NCI-H1092 treated with DMSO at 0.1 percent for 48 hours (cell line): Measurements from ENCODE around the gene RHOH.
"Not testable (repeated sequence)": the region's sequence is repeated elsewhere in the genome, so short reads cannot be mapped to it uniquely, and the experiment has no call there.

Experiments used
- DNase-seq: peaks from one replicate; lab custom pipeline; 2025; lab: John Stamatoyannopoulos, UW

Gene RHOH

GRCh38 chr4:40196724-40197281, at the start of gene RHOH:
Gene RHOH, plus strand, starts transcription at chr4:40197031. Its CDS starts 46,356 bp downstream, at chr4:40243387.
- no peak for DNase-seq

DNA sequence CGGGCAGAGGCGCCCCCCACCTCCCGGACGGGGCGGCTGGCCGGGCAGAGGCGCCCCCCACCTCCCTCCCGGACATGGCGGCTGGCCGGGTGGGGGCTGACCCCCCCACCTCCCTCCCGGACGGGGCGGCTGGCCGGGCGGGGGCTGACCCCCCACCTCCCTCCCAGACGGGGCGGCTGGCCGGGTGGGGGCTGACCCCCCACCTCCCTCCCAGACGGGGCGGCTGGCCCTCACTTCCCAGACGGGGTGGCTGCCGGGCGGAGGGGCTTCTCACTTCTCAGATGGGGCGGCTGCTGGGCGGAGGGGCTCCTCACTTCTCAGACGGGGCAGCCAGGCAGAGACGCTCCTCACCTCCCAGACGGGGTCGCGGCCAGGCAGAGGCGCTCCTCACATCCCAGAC, 49.3 kb upstream of the RHOH start:
- not testable (repeated sequence) for DNase-seq

DNA sequence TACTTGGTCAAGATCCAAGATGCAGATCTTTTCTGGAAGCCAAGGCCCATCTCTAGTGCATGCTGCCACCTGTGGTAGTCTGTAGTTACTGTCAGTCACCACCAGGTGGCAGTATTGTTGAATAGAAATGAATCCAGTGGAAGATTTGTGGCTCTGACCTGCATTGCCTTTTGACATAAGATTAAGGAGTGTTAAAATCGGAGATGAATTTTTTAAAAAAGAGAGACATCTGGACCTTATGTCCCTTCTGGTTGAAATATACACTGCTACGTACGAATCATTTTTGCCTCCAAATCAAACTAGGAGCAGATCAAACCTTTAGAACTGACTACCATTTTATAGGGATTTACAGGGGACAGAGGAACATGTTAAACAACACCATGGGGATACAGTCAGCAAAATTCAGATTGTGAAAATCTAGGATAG, 46.9 kb upstream of the RHOH start:
- DNase-seq, result peak; percentile 72

DNA sequence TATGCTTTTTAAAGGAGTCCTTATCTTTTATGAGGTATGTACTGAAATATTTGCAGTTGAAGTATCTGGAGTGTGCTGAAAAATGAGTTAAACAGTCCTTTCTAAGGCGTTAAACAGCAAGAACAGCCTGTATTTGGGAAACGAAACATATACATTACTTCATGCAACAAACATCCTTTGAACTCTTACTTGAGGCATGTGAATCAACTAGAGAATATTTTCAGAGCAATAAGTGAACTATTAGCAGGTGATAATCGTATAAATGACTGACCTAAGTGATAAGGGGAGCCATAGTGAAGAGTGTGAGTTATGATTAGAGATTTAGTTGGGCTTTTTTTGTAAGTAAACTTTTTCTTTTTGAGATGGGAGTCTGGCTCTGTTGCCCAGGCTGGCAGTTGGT, 45.9 kb upstream of the RHOH start:
- no peak for DNase-seq

DNA sequence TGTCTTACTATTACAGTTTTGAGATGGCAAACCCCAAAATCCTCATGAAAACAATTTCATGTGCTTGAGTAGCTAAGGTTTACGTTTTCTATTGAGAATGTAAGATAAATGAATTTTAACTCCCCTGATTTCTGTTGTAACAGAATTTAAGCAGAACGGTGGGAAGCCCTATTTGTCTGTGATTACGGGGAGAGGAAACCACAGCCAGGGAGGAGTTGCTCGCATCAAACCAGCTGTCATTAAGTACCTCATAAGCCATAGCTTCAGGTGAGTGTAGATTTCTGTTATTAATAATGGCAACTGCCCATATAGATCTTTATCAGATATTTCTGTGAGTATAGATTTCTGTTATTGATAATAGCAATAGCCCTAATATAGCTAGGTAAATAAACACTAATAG, 44.2 kb upstream of the RHOH start:
- no peak for DNase-seq

- no peak for DNase-seq
Observed at GRCh38 chr4:40157436-40157835, 39.4 kb upstream of the RHOH start.

GRCh38 chr4:40160258-40160657, 36.6 kb upstream of the RHOH start:
- no peak for DNase-seq

GRCh38 chr4:40164459-40164858, 32.4 kb upstream of the RHOH start:
- no peak for DNase-seq

DNA sequence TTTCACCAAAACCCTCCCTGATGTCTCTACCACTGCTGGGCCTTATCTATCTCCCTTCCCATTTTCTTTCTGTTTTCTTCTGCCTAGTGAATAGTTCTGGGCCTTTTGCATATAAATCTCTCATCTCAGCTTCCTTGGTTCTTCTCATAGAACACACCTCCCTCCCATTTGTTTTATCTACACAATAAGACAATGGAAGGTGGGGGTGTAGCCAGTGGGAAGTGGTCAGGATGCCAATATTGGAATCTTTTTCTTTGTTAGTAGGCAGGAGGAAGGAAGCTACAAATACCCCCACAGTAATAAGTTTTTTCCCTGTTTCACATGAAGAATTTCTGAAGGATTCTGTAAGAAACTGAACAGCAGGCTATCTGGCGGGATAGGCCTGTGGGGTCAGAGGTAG, 30.9 kb upstream of the RHOH start:
- no peak for DNase-seq

GRCh38 chr4:40168070-40168469, 28.8 kb upstream of the RHOH start:
- DNase-seq, result no peak

GRCh38 chr4:40170588-40170987, 26.2 kb upstream of the RHOH start:
- DNase-seq, result no peak

DNA sequence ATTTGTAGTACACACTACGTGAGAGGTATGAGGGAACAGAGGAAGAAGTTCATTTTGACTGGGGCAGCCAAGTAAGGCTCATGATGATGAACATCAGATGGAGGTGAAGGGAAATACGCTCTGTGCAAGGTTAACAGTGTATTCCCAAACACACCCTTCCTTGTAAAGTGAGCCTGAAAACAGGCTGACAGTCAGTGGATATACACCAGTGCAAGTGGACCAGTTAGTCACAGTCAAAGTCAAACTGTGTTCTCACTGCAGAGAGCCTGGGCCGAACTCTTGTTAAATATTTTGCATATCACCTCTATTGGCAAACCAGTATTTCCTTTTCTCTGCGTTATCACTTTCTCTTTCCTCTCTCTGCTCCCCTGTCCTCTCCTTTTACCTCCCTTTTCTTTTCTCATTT, 23.4 kb upstream of the RHOH start:
- no peak for DNase-seq

DNA sequence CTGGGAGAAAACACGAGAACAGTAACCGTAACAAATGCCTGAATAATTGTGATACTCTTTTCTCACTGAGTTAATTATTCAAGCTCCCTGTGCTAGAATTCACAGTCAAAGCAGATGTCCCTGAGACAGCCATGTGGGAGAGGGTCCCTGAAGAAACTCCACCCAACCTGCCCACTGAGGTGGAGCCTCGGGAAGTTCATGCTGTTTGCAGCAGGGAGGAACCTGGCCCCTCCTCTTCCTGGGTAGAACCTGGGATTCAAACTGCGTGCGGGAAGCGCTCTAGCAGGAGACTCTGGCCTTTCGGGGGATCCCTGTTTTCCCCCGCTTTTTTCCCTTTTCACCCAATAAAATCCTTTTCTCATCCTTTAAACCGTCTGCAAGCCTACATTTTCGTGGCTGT, 20.2 kb upstream of the RHOH start:
- DNase-seq, result no peak

DNA sequence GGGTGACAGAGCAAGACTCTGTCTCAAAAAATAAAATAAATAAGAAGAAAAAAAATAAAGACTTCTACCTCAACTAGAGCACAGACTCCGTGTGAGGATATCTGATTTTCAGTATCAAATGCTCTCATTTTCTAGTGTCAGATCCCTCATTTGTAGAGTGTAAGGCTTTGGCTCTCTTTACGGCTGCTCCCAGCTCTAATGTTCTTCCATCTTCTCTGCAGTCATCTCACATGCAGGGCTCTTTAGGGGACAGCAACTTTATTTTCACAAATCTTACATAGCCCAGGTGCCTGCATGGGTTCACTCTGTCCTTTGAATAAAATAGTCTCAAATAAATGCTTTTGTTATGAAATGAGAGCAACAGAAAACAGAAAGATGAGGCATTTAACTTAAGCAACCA, 19.2 kb upstream of the RHOH start:
- no peak for DNase-seq

- DNase-seq, result no peak
Observed at GRCh38 chr4:40178672-40179071, 18.2 kb upstream of the RHOH start.

GRCh38 chr4:40179360-40179759, 17.5 kb upstream of the RHOH start:
- no peak for DNase-seq

DNA sequence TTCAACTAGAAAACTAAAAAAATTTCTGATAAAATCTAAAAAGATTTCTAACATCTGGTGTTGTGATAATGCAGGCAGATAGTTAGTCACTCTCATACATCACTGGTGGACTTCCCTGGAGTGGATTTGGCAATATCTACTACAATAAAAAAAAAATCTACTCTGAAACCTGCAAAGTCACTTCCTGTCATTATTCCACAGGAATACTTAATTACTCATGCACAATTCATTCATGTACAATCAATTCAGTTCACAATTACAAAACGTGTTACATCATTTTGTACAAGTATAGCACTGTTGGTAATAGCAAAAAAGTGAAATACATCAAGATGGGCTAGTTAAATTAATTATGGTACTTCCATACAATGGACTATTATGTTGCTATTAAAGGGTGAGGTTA, 16.5 kb upstream of the RHOH start:
- no peak for DNase-seq

- DNase-seq, result no peak
Observed at GRCh38 chr4:40182001-40182400, 14.8 kb upstream of the RHOH start.

DNA sequence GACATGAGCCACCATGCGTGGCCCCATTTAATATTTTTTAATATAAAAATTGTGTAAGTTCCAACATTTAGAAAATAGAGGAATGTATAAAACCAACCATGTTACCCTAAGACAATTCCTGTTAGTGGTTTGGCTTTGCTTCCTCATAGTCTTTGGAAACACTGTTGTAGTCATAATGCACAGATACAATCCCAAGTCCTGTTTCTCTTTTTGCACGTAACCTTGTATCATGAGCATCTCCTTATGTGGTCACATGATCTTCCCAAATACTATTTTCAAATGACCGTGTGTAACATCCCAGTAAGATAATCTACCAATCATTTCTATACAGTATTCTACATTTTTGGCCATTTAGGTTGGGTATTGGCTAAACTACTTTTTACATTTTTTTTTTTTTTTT, 13.9 kb upstream of the RHOH start:
- DNase-seq, result no peak

DNA sequence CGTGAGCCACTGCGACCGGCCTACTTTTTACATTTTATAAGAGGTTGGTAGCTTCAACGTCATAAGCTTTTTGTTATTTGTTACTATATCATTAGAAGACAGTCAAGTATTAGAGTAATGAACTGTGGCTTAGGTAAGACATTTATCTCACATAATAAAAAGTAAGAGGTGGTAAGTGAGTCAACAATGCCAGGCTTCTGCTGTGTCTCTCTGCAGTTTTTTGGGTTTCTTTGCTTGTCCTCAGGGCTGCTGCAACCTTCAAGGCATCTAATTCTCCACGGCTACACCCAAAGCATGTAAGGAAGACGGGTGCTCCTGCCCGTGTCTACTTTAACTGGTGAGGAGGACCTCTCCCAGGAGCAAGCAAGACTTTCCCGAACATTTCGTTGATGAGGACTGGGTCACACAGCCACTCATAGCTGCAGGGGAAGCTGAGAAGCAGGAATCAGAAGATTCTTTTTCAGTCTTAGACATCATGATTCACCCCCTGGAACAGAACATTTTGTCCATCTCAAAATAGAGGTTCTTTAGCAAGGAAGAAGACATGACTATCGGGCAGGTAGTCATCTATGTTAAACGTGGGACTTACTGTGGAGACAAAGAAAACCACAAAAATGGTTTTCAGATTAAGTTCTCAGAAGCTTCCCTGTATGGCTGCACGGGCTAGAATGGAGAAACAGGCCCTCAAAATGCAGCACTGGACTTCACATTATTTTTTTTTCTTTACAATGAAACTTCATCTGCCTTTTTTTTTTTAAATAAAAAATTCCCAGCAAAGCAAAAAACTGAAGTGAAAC, 13.0 kb upstream of the RHOH start:
- no peak for DNase-seq

- no peak for DNase-seq
Observed at GRCh38 chr4:40185830-40186664, 10.8 kb upstream of the RHOH start.

- no peak for DNase-seq
Observed at GRCh38 chr4:40186665-40187014, 10.2 kb upstream of the RHOH start.

DNA sequence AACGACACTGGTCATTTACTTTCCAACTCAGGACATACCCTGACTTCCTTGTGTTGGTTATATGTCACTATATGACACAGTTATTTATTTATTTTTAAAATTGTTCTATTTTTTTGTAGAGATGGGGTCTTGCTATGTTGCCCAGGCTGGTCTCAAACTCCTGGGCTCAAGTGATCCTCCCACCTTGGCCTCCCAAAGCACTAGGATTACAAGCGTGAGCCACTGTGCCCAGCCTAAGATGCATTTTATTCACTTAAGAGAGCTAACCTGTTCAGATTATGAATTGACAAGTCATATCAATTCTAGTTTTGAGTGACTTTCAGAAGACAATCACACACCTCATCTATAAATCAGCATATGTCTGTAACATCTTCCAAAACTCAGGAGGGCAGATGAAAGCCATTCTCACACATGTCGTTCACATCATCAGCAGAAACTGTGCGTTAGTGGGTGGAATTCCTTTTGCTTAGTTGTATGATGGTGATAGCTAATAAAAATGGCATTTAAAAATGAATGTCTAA, 9.4 kb upstream of the RHOH start:
- DNase-seq, result no peak
